ENCODE results near the gene ZNF526.

Gene ZNF526

GRCh38 chr19:42275517-42275916, 55.4 kb downstream of the ZNF526 start:
- no peak overlapping the region for H2AFZ ChIP-seq (ENCODE audit: low read depth, low read length, severe bottlenecking)
- no peak overlapping the region for H3K4me3 ChIP-seq (ENCODE audit: insufficient read depth, low read length, poor library complexity, severe bottlenecking)
- 0 out of 2 replicates have a peak, but pooled peaks cover 9% of the 10 kb centered on the region for H3F3A ChIP-seq (ENCODE audit: insufficient read depth)
- H3K9me2 ChIP-seq (replicated peaks; ENCODE audit: insufficient read depth, low read length) = no peaks in the 10 kb centered on the region
- TF ChIP-seq, protein P1, sequence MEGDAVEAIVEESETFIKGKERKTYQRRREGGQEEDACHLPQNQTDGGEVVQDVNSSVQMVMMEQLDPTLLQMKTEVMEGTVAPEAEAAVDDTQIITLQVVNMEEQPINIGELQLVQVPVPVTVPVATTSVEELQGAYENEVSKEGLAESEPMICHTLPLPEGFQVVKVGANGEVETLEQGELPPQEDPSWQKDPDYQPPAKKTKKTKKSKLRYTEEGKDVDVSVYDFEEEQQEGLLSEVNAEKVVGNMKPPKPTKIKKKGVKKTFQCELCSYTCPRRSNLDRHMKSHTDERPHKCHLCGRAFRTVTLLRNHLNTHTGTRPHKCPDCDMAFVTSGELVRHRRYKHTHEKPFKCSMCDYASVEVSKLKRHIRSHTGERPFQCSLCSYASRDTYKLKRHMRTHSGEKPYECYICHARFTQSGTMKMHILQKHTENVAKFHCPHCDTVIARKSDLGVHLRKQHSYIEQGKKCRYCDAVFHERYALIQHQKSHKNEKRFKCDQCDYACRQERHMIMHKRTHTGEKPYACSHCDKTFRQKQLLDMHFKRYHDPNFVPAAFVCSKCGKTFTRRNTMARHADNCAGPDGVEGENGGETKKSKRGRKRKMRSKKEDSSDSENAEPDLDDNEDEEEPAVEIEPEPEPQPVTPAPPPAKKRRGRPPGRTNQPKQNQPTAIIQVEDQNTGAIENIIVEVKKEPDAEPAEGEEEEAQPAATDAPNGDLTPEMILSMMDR (IDR thresholded peaks at IDR 0.05; ENCODE audit: insufficient read depth, low read length, poor library complexity, severe bottlenecking) = no peak
- TF ChIP-seq EZH2phosphoT487 (conservative IDR thresholded peaks at IDR 0.05; ENCODE audit: low read length) = no peak
- no peaks in the 10 kb centered on the region for H3K27me3 ChIP-seq (ENCODE audit: low read length)
- no peak overlapping the region for H3K4me2 ChIP-seq (ENCODE audit: low read depth, low read length, poor library complexity, severe bottlenecking)
- H3K9me3 ChIP-seq (ENCODE audit: insufficient read depth, low read length) = no peaks in the 10 kb centered on the region
- 0 out of 2 replicates have a peak, but pooled peaks cover under 1% of the 10 kb centered on the region for H3K79me2 ChIP-seq (ENCODE audit: insufficient read depth, low read length)
- no peaks in the 10 kb centered on the region for H4K20me1 ChIP-seq (ENCODE audit: low read depth, low read length)
- no peaks in the 10 kb centered on the region for H3K36me3 ChIP-seq (ENCODE audit: low read length)
- H3K27ac ChIP-seq (ENCODE audit: low read depth, low read length) = no peak overlapping the region
- H3K9ac ChIP-seq (ENCODE audit: low read length) = no peak overlapping the region

- no peak overlapping the region for H3K27ac ChIP-seq (ENCODE audit: low read depth, low read length)
- H3K27me3 ChIP-seq (ENCODE audit: low read length) = no peaks in the 10 kb centered on the region
- H2AFZ ChIP-seq (ENCODE audit: low read depth, low read length, severe bottlenecking) = no peak overlapping the region
- no peaks in the 10 kb centered on the region for H3K79me2 ChIP-seq (ENCODE audit: insufficient read depth, low read length)
- no peak overlapping the region for H3K4me2 ChIP-seq (ENCODE audit: low read depth, low read length, poor library complexity, severe bottlenecking)
- H3K9me2 ChIP-seq (replicated peaks; ENCODE audit: insufficient read depth, low read length) = no peaks in the 10 kb centered on the region
- H3K9ac ChIP-seq (ENCODE audit: low read length) = no peak overlapping the region
- H3K4me3 ChIP-seq (ENCODE audit: insufficient read depth, low read length, poor library complexity, severe bottlenecking) = no peak overlapping the region
- H3K9me3 ChIP-seq (ENCODE audit: insufficient read depth, low read length) = no peaks in the 10 kb centered on the region
- peaks cover 11% of the 10 kb centered on the region for H3F3A ChIP-seq (ENCODE audit: insufficient read depth)
- no peaks in the 10 kb centered on the region for H4K20me1 ChIP-seq (ENCODE audit: low read depth, low read length)
- TF ChIP-seq, protein P1 (IDR thresholded peaks at IDR 0.05; ENCODE audit: insufficient read depth, low read length, poor library complexity, severe bottlenecking) = no peak
- TF ChIP-seq EZH2phosphoT487 (conservative IDR thresholded peaks at IDR 0.05; ENCODE audit: low read length) = no peak
- H3K36me3 ChIP-seq (ENCODE audit: low read length) = no peaks in the 10 kb centered on the region
Measured at GRCh38 chr19:42276284-42276683, 56.2 kb downstream of the ZNF526 start.

DNA sequence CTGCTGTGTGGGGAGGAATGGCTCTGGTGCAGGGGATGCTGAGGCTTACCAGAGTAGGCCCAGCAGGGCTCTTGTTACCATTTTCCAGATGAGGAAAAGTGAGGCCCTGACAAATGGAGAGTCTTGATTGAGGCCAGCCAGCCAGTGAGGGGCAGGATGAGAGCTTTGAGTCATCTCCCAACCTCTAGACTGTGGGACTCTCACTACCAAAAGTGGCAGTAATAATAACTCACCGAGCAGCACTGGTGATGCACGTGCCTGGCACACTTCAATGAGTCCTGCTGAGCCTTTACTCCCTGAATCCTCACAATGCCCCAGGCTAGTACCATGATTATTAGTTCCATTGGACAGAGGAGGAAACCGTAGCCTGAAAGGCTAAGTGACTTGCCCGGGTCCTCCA, 56.7 kb downstream of the ZNF526 start:
- Histone ChIP-seq H3F3A (ENCODE audit: insufficient read depth) (peaks cover 16% of the 10 kb centered on the region), H3K4me2 (ENCODE audit: low read depth, low read length, poor library complexity, severe bottlenecking) (no peak overlapping the region), H3K27ac (ENCODE audit: low read depth, low read length) (no peak overlapping the region), H3K27me3 (ENCODE audit: low read length) (no peaks in the 10 kb centered on the region), H3K9me3 (ENCODE audit: insufficient read depth, low read length) (no peaks in the 10 kb centered on the region), H2AFZ (ENCODE audit: low read depth, low read length, severe bottlenecking) (no peak overlapping the region), H4K20me1 (ENCODE audit: low read depth, low read length) (no peaks in the 10 kb centered on the region), H3K36me3 (ENCODE audit: low read length) (no peaks in the 10 kb centered on the region), H3K9ac (ENCODE audit: low read length) (no peak overlapping the region), H3K9me2 (replicated peaks; ENCODE audit: insufficient read depth, low read length) (no peaks in the 10 kb centered on the region), H3K4me3 (ENCODE audit: insufficient read depth, low read length, poor library complexity, severe bottlenecking) (no peak overlapping the region), H3K79me2 (ENCODE audit: insufficient read depth, low read length) (no peaks in the 10 kb centered on the region)
- TF ChIP-seq, protein P1 (IDR thresholded peaks at IDR 0.05; ENCODE audit: insufficient read depth, low read length, poor library complexity, severe bottlenecking) = no peak
- no peak for TF ChIP-seq EZH2phosphoT487 (conservative IDR thresholded peaks at IDR 0.05; ENCODE audit: low read length)

Data from SU-DHL-6 (cell line).